NCI-H2171 treated with DMSO at 0.1 percent for 48 hours (cell line): ENCODE data around the gene ASCC3.

Experiments
- DNase-seq: peaks from one replicate; lab custom pipeline; 2025; lab: John Stamatoyannopoulos, UW

The ASCC3 gene

GRCh38 chr6:100491952-100492670 lies 389.0 kb downstream of the ASCC3 start:
- no peak for DNase-seq

DNA sequence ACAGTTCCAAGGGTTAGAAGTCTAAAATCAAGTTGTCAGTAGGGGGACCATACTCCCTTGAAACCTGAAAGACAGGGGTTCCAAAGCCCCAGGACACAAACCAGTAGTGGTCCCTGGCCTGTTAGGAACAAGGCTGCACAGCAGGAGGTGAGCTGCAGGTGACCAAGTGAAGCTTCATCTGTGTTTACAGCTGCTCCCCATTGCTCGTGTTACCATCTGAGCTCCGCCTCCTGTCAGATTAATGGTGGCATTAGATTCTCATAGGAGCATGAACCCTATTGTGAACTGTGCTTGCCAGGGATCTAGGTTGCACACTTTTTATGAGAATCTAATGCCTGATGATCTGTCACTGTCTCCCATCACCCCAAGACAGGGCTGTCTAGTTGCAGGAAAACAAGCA lies 391.1 kb downstream of the ASCC3 start:
- DNase-seq: no peak

DNA sequence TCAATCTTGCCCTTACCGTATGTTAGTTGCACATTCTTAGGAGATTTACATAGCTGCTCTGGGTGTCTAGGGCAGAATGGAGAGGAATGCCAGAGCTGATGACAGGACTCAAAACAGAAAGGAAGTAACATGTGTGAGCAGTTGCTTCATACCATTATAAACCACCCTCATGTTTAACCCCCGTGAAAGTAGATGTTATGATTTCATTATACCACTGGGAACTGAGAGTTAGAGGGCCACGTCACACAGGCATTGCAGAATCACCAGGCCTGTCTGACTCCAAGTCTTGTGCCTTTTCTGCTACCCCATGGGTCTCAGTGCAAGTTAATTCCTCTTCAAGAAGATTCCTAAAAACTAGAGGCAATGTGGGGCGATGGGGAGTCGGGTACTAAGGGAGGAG lies 392.9 kb downstream of the ASCC3 start:
- DNase-seq: no peak

- DNase-seq: no peak
Observed at GRCh38 chr6:100487638-100488037, 393.5 kb downstream of the ASCC3 start.

DNA sequence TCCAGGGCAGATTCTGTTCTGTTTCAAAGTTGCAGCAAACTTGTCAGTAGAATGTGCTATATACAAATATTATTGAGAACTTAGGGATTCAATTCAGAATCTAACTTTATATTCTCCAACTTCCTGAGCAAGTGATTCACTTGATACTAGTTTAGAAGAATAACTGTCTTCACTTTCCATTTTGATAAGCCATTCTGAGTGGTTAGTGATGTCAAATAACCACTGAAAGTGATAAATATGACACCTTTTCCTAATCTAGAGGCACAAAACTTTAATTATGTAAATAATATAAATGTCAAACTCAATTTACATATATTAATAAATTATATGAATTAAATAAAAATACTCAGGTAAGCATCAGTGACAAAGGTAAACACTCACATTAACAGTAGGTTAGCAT lies 395.9 kb downstream of the ASCC3 start:
- no peak for DNase-seq

GRCh38 chr6:100484474-100484873 lies 396.7 kb downstream of the ASCC3 start:
- no peak for DNase-seq

GRCh38 chr6:100482698-100483097 lies 398.4 kb downstream of the ASCC3 start:
- DNase-seq: no peak

GRCh38 chr6:100479179-100480035 lies 401.7 kb downstream of the ASCC3 start:
- DNase-seq: peak; percentile 35

- DNase-seq: no peak
Observed at GRCh38 chr6:100475554-100476320, 405.4 kb downstream of the ASCC3 start.

GRCh38 chr6:100473182-100473581 lies 407.9 kb downstream of the ASCC3 start:
- DNase-seq: no peak

DNA sequence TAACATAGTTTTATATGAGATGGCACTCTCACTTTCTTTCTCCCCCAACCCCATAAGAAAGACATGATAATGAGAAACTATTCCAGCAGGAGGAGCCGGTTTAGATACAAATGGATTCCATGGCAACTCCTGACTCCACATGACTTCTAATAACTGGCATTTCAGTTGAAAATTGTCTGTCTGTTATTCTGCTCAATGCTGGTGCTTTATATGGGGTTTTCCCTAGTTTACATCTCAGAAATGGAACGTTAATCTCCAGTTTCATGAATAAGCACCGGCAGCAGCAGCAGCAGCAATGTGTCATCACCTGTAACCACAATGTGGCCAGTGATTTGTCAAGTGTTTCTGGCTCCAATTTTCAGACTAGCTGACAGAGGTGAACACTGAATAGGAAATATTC lies 408.5 kb downstream of the ASCC3 start:
- DNase-seq: no peak

DNA sequence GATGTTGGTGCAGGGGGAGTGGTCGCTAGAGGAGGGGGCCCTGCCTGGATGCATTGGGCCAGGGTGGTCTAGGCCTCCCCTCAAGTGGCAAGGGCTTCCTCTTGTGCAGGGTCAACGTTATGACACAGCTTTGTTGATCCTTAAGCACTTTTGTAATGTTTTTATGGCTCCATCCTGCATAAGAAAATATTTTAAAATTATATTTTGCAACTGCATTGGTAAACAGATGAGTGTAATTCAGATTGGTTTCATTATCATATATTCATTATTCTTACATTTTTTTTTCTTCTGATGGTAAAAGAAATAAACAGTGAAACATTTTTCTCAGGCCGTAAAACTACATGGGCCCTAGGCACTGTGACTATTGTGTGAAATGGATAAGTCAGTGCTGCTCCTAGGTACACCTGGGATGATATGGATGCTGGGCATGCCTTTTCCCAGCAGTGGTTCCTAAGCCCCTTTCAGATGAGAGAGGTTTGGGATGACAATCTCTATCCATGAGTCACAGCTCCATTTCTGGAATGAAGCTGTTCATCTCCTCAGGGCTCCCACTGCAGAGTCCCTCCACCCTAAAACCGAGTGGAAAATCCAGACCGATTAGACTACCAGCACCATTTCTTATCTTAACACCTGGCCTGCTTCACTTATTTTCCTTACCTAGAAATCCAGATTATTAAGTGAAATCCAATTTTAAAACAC lies 410.6 kb downstream of the ASCC3 start:
- DNase-seq: no peak

DNA sequence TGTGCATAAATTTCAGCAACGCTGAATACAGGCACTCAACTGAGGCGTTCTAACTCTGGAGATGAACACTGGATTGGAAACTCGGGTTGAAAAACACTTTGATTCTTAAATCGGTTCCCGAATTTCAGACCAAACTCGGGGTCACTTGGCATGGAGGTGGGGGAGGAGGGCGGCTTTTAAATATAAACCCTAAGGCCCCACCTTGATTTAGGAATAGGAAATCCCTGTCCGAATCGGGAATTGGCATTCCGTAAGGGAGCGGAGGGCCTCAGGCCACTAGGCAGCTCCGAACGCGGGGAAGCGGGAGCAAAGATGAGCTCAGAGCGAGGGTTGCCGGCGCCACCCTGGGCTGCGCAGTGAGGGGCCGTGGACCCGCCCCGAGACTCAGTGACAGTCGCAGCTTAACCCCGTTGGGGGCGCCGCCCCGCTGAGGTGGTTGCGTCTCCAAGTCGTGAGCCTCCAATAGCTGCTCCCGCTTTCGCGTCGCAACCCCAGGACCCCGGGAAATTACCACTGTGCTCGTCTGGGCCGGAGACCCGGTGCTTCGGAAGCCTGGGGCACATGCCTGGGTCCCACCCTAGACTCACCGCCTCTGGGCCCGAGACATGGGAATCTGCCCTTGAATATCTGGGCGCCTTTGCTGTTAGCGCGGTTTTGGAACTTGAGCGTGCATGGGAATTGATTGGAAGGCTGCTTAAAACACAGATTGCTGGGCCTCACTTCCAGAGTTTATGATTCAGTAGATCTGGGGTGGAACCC lies 411.8 kb downstream of the ASCC3 start:
- no peak for DNase-seq

- DNase-seq: no peak
Observed at GRCh38 chr6:100468016-100468622, 413.0 kb downstream of the ASCC3 start.

- DNase-seq: no peak
Observed at GRCh38 chr6:100467129-100468015, 413.8 kb downstream of the ASCC3 start.

GRCh38 chr6:100466410-100467128 lies 414.6 kb downstream of the ASCC3 start:
- no peak for DNase-seq

DNA sequence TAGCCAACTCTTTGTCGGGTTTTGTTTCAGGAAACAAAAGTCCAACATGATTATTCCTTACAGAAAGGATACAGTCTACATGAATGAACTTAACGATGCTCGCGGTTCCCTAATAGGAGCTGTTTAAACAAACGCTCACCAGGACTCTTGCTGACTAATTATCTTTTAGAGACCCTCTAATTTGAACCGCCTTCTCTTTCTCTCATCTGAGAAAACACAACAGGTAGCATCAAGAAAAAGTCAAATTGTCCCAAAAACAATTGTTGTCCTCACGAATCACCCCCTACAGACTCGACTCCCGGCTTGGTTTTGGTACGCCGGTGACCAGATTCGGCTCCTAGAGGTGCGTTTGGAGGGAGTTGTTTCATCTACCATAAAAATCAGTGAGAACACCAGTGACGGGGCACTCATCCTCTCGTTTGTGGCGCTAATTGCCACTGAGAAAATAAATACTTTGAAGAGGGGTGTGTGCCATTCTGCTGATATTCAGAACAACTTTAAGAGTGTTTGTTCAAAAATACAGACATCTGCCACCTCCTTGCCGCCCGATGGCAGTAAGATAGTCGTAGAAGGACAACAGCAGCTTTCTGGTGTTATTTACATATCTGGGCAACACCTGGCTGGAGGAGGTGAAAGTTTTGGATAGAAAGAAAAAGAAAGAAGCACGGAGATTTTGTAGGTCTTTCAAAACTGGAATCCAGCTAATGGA lies 415.3 kb downstream of the ASCC3 start:
- DNase-seq: no peak

- no peak for DNase-seq
Observed at GRCh38 chr6:100464903-100465700, 416.0 kb downstream of the ASCC3 start, which contains the start of gene SIM1. SIM1 (minus strand) TSS chr6:100464921; CDS start chr6:100463468, 1,453 bp downstream.
